NB4 (cell line): ENCODE data around the gene TMEM45A.
"Not testable (repeated sequence)": the region's sequence is repeated elsewhere in the genome, so short reads cannot be mapped to it uniquely, and the experiment has no call there.

Experiments
- DNase-seq: peaks from one replicate; pipeline ENCODE4 v3.0.0; 2010; ENCODE audit warnings: low read depth
- H3K4me3 ChIP-seq: one replicate; pipeline ENCODE4 v1.5.1; 2011; ENCODE audit warnings: mild to moderate bottlenecking, low read depth, low read length, moderate library complexity
- MYC ChIP-seq: IDR thresholded peaks from 2 replicates; pipeline ENCODE4 v1.6.1; 2011; ENCODE audit warnings: low read depth, low read length
- POLR2A ChIP-seq: IDR thresholded peaks from 2 replicates; pipeline ENCODE4 v1.6.1; 2011; ENCODE audit warnings: mild to moderate bottlenecking; ENCODE audit not compliant: insufficient read length; ENCODE audit errors: extremely low read depth
- TF ChIP-seq, protein P1 (sequence below): IDR thresholded peaks from one replicate; pipeline ENCODE4 v1.5.1; 2012; ENCODE audit warnings: low read depth, low read length
- TF ChIP-seq, protein P2 (sequence below): IDR thresholded peaks from 2 replicates; pipeline ENCODE4 v1.6.1; 2011; ENCODE audit warnings: low read depth, low read length

TMEM45A gene

DNA sequence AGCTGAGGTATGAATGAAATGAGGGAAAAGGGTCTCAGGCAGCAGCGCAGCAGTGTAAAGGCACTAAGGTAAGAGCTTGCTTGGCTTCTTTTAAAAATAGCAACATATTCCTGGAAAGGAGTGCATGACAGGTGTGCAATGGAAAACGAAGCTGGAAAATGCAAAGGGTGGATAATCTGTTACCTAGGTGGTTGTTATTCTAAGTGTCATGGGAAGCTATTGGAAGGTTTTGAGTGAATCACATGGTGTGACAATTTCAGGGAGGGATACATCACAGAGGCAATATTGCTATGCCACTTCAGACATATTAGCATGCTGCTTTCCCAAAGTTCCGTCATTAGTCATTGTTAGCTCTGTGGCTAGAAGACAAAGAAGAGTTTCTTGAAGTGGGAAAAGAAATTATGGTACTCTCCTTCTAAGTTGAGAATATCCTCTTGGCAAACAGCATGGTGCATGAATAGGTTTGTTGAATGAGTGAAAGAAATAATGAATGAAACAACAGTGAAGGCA is 28.7 kb upstream of the TMEM45A start:
- DNase-seq = no peak
- no peak overlapping the region for H3K4me3 ChIP-seq
- no peak for TF ChIP-seq MYC
- TF ChIP-seq, protein P1, sequence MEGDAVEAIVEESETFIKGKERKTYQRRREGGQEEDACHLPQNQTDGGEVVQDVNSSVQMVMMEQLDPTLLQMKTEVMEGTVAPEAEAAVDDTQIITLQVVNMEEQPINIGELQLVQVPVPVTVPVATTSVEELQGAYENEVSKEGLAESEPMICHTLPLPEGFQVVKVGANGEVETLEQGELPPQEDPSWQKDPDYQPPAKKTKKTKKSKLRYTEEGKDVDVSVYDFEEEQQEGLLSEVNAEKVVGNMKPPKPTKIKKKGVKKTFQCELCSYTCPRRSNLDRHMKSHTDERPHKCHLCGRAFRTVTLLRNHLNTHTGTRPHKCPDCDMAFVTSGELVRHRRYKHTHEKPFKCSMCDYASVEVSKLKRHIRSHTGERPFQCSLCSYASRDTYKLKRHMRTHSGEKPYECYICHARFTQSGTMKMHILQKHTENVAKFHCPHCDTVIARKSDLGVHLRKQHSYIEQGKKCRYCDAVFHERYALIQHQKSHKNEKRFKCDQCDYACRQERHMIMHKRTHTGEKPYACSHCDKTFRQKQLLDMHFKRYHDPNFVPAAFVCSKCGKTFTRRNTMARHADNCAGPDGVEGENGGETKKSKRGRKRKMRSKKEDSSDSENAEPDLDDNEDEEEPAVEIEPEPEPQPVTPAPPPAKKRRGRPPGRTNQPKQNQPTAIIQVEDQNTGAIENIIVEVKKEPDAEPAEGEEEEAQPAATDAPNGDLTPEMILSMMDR = no peak
- TF ChIP-seq, protein P2, sequence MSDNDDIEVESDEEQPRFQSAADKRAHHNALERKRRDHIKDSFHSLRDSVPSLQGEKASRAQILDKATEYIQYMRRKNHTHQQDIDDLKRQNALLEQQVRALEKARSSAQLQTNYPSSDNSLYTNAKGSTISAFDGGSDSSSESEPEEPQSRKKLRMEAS = no peak
- TF ChIP-seq POLR2A = no peak

DNA sequence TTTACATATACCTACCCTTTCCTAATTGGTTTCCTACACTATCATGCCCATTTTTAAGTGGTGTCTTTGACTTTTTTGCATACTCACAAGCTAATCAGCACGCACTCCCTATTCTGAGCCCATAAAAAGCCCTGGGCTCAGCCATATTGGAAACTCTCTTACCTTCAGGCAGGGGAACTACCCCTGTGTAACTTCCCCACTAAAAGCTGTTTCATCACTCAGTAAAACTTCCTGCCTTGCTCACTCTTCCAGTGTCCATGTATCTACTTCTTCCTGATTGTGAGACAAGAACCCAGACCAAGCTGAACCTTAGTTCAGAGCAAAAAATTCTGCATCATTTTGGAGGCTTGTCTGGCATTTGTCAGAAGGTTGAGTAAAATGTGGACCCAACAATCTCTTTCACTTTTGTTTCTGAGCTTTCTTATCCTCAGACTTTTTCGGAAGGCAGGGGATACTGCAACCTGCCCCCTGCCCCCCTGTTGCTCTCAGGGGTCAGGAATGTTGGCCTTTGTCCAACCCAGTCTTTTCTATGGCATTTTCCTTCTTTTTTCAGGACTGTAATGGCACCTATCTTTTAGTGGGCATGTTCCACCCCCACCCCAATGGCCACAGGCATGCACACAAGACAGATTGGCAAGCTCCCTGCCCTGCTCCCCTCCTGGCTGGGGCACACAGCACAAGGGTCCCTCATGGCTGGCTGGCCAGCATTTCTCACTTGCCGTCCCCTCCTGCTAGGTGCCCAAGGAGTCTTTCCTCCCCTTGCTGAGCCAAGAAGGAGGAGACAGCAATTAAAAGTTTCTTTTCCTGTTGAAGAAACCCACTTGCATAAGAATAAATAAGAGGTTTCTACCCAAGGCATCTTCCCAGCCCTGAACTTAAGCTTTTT is 26.3 kb upstream of the TMEM45A start:
- peak; percentile 18 for DNase-seq
- no peak overlapping the region for H3K4me3 ChIP-seq
- TF ChIP-seq, protein P2 = no peak
- no peak for TF ChIP-seq MYC

DNA sequence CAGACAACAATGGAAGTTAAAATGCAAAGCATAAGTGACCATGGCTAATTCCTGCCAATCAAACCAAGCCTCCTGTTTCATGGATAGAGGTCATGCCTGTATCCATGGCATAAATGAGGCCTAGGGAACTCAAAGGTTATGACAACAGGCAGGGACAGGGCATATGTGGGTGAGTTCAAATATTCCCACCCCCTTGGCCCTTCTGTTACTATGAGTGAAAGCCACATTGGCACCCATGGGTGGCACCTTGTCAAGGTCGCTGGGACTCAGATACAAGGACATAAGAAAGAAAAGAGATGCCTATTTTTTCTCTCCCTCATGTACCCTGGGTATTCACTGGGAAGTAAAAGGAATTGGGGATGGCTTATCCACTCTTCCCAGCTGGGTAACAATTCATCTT is 25.3 kb upstream of the TMEM45A start:
- TF ChIP-seq POLR2A = no peak
- no peak for TF ChIP-seq MYC
- TF ChIP-seq, protein P1 = no peak
- TF ChIP-seq, protein P2 = no peak
- no peak overlapping the region for H3K4me3 ChIP-seq
- no peak for DNase-seq

DNA sequence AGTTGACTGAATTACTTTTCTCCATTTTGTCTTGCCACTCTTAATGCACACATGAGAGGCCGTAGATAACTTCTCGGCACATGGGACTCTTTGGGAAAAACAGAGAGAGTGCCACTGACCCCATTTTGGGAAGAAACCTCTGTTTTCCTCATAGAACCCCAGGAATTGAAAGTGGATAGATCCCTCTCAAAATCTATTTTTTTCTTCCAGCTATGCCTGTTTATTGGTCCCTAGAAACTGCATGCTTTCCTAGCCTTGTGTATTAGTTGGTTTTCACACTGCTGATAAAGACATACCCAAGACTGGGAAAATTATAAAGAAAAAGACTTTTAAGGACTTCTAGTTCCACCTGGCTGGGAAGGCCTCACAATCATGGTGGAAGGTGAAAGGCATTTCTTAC is 23.7 kb upstream of the TMEM45A start:
- TF ChIP-seq, protein P1 = no peak
- TF ChIP-seq, protein P2 = no peak
- no peak for TF ChIP-seq POLR2A
- TF ChIP-seq MYC = no peak
- no peak overlapping the region for H3K4me3 ChIP-seq
- no peak for DNase-seq

DNA sequence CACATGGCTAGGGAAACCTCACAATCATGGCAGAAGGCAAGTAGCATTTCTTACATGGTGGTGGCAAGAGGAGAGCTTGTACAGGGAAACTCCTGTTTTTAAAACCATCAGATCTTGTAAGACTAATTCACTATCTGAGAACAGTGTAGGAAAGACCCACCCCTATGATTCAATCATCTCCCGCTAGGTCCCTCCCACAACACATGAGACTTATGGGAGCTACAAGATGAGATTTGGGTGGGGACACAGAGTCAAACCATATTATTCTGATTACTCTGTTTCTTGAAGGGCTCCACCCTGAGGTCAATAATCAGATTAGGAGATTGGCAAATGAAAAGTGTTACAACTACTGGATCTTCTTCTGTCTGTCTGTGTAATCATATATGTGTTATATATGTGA is 21.5 kb upstream of the TMEM45A start:
- no peak overlapping the region for H3K4me3 ChIP-seq
- TF ChIP-seq POLR2A = no peak
- no peak for TF ChIP-seq MYC
- TF ChIP-seq, protein P1 = no peak
- TF ChIP-seq, protein P2 = no peak
- no peak for DNase-seq

DNA sequence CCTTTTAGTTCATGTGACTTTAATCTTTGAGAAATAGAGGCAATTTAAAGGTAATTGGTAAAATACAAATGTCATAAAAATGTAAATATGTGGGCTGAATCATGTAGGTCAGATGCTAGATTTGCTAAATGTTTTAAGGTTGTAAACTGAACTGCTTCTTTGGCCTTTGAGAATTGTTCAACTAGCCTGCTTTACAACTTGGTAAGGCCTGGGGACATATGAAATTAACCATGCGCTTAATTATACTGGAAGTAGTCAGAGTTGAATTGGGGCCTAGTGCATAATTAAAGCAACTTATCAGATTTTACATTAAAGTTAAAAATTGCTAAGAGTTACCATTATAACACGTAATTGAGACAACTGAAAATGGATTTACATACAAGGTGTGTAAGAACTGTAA is 21.0 kb upstream of the TMEM45A start:
- H3K4me3 ChIP-seq = no peak overlapping the region
- no peak for TF ChIP-seq MYC
- TF ChIP-seq POLR2A = no peak
- TF ChIP-seq, protein P2 = no peak
- TF ChIP-seq, protein P1 = no peak
- no peak for DNase-seq

DNA sequence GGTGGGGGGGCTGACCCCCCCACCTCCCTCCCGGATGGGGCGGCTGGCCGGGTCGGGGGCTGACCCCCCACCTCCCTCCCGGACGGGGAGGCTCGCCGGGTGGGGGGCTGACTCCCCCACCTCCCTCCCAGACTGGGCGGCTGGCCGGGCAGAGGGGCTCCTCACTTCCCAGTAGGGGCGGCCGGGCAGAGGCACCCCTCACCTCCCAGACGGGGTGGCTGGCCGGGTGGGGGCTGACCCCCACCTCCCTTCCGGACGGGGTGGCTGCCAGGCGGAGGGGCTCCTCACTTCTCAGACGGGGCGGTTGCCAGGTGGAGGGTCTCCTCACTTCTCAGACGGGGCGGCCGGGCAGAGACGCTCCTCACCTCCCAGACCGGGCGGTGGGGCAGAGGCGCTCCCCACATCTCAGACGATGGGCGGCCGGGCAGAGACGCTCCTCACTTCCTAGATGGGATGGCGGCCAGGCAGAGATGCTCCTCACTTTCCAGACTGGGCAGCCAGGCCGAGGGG is 14.5 kb upstream of the TMEM45A start:
- not testable (repeated sequence) for H3K4me3 ChIP-seq, DNase-seq

DNA sequence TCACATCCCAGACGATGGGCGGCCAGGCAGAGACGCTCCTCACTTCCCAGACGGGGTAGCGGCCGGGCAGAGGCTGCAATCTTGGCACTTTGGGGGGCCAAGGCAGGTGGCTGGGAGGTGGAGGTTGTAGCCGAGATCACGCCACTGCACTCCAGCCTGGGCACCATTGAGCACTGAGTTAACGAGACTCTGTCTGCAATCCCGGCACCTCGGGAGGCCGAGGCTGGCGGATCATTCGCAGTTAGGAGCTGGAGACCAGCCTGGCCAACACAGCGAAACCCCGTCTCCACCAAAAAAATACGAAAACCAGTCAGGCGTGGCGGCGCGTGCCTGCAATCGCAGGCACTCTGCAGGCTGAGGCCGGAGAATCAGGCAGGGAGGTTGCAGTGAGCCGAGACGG is 13.9 kb upstream of the TMEM45A start:
- H3K4me3 ChIP-seq = not testable (repeated sequence)

More for the DNA sequence above, 13.9 kb upstream of the TMEM45A start:
- DNase-seq = not testable (repeated sequence)
